GM10248 (cell line): Measurements from ENCODE around the gene RAB20.

Experiments used
- CTCF ChIA-PET: fragments of 300-600 bp; sonication (Branson Sonifier 250); formaldehyde crosslinking; extraction: SDS; loops from one replicate; lab custom pipeline; 2021; ENCODE audit warnings: antibody characterized with exemption; lab: Yijun Ruan, JAX
- POLR2A ChIA-PET: fragments of 350-650 bp; sonication (Branson Sonifier 250); formaldehyde crosslinking; extraction: SDS; loops from one replicate; lab custom pipeline; 2020; ENCODE audit warnings: antibody characterized with exemption; lab: Yijun Ruan, JAX
- DNase-seq: peaks from one replicate; pipeline ENCODE4 v3.0.0; 2012; ENCODE audit errors: extremely low spot score
- TF ChIP-seq, protein P1 (sequence below): IDR thresholded peaks from 2 replicates; pipeline ENCODE4 v1.5.1; 2012; ENCODE audit warnings: mild to moderate bottlenecking, low read depth; ENCODE audit errors: extremely low read depth, missing control alignments, control extremely low read depth

RAB20 gene

DNA sequence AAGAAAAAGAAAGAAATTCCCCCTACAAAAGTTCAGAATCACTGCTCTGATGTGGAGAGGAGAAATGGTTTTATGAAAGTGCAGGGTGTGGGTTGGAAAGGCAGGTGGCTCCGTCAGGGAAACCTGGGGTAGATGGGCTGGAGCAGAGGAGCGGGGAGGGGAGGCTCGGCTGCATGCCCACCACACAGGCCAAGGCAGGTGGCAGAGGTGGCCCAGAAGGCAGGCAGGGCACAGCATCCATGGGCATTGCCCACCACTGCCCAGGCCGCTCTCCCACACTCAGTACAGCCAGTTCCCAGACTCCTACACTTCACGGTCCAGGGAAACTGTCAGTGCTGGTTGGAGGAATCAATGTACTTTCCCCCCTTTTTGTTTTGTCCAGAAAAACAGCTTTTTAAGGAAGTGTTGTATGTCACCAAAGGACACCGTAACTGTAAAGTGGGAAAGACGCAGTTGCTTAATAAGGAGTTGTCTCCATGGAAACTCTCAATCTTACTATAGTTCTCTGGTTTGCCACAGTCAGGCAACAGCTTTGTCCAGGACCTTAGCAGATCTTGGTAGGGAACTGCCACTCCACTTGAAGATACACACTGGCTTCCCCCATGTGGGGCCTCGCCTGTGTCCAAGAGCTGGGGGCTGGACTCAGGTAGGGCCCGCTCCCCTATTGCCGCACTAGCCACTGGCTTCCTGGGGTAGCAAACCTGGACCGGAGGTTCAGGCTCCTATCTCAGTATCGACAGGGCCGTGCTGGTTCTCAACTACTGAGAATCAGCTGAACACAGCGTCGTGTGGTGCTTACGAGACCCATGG is 82.9 kb downstream of the RAB20 start:
- TF ChIP-seq, protein P1, sequence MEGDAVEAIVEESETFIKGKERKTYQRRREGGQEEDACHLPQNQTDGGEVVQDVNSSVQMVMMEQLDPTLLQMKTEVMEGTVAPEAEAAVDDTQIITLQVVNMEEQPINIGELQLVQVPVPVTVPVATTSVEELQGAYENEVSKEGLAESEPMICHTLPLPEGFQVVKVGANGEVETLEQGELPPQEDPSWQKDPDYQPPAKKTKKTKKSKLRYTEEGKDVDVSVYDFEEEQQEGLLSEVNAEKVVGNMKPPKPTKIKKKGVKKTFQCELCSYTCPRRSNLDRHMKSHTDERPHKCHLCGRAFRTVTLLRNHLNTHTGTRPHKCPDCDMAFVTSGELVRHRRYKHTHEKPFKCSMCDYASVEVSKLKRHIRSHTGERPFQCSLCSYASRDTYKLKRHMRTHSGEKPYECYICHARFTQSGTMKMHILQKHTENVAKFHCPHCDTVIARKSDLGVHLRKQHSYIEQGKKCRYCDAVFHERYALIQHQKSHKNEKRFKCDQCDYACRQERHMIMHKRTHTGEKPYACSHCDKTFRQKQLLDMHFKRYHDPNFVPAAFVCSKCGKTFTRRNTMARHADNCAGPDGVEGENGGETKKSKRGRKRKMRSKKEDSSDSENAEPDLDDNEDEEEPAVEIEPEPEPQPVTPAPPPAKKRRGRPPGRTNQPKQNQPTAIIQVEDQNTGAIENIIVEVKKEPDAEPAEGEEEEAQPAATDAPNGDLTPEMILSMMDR = no peak
- CTCF ChIA-PET = interaction anchor here (2.1 kb wide), 1 partner anchor 23 kb away, joined by 7 read pairs; no protein-coding TSS in a partner anchor
- POLR2A ChIA-PET = no interaction called here
- DNase-seq = no peak

- ChIA-PET POLR2A (no interaction called here), CTCF (no interaction called here)
- no peak for DNase-seq
- TF ChIP-seq, protein P1 = no peak
Measured at GRCh38 chr13:110477706-110478245, 83.7 kb downstream of the RAB20 start.

DNA sequence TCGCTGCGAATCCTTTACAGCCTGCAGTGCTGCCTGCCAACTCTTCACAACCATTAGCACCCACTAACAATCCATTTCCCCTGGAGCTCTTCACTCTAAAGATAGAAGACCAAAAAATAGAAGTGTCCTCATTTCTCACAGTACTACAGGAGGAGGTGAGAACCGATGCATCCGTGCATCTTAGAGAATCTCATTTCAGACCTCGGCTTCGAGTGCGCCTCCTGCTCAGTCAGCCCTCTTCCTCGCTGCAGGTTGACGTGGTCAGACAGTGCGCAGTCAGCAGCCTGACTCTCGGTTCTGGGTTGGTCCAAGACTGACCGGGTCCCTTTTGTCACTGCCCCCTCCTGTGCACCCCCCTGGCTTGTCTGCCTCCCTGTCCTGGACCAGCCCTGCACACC is 85.3 kb downstream of the RAB20 start:
- TF ChIP-seq, protein P1 = no peak
- ChIA-PET CTCF (interaction anchor here (1.3 to 3.2 kb wide), 2 partner anchors 11 to 21 kb away, joined by 3 to 16 read pairs; no protein-coding TSS in a partner anchor), POLR2A (no interaction called here)
- no peak for DNase-seq

DNA sequence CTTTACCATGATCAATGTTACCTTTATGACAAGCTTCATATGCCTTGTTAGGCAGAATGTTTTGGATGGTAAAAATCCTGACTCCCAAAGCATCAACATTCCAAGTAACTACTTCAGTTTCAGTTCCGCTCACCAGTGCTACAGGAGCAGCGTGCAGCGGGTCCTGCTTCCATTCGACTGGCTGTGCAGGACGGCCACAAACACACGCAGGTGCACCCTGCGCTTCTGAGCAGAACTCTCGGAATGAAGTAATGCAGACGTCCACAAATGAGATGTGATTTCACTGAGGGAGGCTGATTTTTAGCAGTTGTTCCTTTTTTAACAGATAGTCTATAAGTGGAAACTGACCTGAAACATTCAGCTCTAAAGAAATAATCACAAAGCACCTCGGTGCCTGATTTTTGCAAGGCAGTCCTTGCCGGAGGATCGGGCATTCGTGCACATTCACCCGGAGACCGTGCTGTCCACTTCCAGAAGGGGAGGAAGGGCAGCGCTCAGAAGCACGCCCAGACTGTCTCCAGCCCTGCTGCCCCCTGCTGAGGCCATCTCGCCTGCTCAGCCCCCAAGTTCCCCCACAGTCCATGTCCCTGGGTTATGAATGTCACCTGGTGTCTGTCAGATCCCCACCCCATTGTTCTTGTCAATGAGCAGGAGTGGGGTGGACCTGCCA is 85.8 kb downstream of the RAB20 start:
- TF ChIP-seq, protein P1 = no peak
- DNase-seq = no peak
- ChIA-PET CTCF (interaction anchor here (0.9 to 3.2 kb wide), 3 partner anchors 11 to 118 kb away, joined by 3 to 16 read pairs (median 3); no protein-coding TSS in a partner anchor), POLR2A (no interaction called here)

GRCh38 chr13:110475117-110475516 is 86.4 kb downstream of the RAB20 start:
- TF ChIP-seq, protein P1 = no peak
- no peak for DNase-seq
- CTCF ChIA-PET = interaction anchor here (0.9 to 3.2 kb wide), 2 partner anchors 20 to 118 kb away, joined by 3 to 16 read pairs; no protein-coding TSS in a partner anchor
- POLR2A ChIA-PET = no interaction called here

GRCh38 chr13:110474713-110475112 is 86.8 kb downstream of the RAB20 start:
- TF ChIP-seq, protein P1 = no peak
- DNase-seq = no peak
- POLR2A ChIA-PET = no interaction called here
- CTCF ChIA-PET = interaction anchor here (0.9 to 3.2 kb wide), 2 partner anchors 19 to 119 kb away, joined by 3 to 16 read pairs; no protein-coding TSS in a partner anchor
